ENCODE measurements around the gene LUZP1.

Gene LUZP1

DNA sequence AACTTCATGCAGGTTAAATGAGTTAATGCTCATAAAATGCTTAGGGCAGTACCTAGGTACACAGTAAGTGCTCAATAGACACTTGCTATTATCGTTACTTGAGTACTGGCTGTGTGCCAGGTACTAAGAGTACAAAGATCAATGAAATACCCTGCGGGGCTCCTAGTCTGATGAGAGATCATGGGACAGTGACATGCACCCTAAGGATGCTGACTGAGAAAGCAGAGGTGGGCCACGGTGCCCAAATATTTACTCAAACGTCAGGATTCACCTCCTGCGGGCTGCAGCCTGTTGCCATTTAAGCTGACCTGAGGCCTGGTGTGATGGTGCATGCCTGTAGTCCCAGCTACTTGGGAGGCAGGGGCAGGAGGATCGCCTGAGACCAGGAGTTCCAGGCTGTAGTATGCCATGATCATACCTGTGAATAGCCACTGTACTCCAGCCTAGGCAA, 19.8 kb upstream of the LUZP1 start:
- DNase-seq (ENCODE audit: low read depth): no peak

DNA sequence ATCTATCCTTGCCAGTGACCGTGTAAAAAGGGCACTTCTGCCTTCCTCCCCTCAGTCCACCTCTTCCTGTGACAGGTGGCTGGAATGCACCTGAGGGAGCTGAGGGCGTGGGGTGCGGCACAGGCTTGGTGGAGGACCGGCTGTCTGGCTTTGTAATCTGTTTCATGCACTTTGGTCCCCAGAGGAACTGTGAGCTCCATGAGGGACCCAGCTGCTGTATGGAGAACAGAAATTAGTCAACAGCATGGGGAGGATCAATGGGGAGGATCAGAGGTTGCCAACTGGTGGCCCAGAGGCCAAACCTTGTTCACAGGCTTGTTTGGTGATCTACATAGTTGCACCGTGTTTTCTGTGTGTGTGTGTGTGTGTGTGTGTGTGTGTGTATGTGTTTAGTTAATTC, 19.0 kb upstream of the LUZP1 start:
- no peak for DNase-seq (ENCODE audit: low read depth)

DNA sequence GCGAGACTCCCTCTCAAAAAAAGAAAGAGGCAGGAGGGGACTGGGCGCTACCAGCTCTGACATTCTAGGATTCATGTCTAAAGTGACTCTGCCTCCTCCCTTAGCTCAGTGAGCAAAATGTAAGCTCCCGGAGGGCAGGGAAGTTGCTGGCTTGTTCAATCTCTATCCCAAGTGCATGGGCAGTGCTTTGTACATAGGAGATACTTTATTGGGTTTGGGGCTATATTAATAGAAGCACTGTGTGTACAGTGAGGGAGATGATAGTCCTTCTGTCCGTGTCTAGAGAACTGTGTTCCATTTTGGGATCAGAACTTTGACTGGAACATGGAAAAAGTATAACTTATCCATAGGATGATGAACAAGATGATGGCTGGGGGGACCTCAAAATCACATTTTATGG, 16.7 kb upstream of the LUZP1 start:
- no peak for DNase-seq (ENCODE audit: low read depth)

DNA sequence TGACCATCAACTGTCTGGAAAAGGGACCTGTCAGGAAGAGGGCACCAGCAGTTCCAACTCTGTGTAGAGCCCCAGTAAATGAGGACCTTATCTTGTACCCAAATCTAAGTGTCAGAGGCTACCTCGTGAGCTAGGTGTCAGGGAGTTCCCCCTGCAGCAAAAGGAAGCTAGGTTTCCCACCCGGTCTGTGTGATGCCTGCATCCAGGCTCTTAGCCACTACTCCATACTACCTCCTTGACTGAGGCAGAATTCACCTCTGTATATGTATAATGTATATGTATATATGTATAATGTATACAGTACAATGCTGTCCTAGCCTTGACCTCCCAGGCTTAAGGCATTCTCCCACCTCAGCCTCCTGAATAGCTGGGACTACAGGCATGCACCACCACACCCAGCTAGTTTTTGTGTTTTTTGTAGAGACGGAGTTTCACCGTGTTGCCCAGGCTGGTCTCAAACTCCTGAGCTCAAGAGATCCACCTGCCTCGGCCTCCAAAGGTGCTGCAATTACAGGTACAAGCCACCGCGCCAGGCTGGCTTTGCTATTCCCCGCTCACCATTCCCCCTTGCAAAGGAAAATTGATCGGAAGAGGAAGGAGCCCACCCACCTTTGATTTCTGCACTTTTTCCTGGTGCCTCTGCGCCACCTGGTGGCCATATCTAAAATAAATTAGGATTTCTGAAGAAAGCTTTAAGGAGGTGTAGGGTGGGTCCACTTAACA, 15.7 kb upstream of the LUZP1 start:
- peak; percentile 8 for DNase-seq (ENCODE audit: low read depth)

DNA sequence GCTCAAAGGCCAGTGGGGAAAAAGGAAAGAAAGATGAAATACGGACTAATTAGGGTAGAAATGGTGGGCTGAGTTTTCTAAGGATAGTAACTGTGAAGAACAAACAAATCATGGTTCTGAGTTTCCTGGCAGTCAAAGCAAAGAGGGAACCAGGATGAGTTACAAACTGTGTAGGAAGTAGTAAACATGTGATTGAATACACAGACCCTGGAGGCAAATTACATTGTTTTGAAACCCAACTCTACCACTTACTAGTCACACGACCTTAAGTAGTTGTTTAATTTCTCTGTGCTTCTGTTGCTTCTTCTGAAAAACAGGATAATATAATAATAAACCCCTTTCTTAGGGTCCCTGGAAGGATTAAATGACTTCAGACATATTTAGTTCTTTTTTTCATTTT, 11.2 kb upstream of the LUZP1 start:
- DNase-seq (ENCODE audit: low read depth): no peak

DNA sequence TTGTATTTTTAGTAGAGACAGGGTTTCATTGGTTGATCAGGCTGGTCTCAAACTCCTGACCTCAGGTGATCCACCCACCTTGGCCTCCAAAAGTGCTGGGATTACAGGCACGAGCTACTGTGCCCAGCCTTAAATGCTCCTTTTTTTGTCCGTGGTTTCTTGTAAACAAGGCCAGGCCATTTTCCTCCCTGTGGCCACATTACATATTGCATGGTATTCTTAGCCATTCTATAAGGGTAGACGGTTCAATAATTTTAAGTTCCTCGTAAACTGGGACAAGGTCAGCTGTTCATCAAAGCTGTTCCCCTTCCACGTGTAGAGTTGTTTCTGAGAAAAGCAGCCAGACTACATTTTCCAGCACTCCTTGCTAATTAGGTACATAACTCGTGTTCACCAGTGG, 10.3 kb upstream of the LUZP1 start:
- DNase-seq (ENCODE audit: low read depth): no peak

DNA sequence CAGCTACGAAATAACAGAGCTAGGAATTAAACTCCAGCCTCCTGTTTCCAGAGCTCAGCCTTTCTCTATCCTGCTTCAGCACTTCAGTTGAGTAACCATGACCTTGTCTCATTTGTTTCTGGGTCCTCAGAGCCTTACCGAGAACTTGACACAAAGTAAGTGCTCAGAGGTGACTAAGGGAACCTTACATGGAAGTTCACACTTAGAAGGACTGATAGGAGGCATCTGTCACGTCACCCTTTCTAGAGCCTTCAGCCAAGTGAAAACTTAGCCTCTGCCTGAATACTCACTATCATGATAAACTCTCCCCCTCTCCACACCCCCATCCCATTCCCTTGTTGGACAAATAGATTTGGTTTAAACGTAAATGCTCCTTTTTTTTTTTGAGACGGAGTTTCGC, 9.8 kb upstream of the LUZP1 start:
- DNase-seq (ENCODE audit: low read depth): no peak

DNA sequence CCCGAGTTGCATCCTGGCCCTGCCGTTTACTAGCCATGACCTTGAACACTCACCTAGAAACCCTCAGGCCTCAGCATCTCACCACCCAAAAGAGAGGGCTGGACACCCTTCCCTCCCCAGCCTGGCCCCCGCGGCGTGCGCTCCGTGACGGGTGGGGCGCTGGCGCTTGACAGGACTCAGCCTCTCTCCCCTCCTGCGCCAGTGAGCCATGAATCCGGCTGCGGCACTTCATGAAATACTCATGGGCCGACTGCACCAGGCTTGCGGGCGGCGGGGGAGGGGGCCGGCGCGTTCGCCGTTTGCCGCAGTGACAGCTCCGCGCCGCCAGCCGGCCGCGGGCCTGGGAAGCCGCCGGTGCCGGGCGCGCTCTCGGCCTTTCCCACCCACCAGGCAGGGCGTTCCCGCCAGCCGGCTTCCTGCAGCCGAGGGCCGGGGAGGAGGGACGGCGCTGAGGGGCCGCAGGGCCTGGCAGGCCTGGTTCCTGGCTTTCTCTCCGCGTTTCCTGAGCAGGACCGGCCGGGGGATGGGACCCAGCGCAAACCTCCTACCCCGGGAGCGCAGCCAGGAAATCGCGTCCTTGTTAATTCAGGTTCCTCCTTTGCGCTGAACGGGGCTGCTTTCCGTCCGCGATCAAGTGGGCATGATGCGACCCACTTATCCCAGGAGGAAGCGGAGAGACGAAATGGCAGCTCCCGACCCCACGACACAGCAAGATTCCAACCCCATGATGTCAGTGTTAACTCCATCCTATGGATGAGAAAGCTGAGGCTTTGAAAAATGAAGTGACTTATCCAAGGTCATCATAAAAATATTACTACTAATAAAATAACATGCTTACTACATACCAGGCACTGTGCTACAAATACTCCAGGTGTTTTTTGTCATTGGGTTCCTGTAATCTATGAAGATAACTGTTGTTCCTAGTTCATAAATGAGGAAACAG, 9.1 kb upstream of the LUZP1 start:
- DNase-seq (ENCODE audit: low read depth): peak; percentile 63

DNA sequence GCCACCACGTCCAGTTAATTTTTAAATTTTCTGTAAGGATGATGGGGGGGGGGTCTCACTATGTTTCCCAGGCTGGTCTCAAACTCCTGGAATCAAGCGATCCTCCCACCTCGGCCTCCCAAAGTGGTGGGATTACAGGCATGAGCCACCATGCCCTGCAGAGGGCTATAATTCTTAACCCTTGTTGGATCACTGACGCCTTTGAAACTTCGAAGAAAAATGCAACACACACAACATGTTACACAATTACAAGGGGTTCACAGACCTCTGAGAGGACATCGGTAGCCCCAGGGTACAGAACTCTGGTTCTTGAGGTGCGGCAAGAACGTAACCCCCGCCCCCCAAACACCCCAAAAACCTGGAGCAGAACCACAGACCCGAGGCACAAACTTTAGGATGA, 8.4 kb upstream of the LUZP1 start:
- no peak for DNase-seq (ENCODE audit: low read depth)

DNA sequence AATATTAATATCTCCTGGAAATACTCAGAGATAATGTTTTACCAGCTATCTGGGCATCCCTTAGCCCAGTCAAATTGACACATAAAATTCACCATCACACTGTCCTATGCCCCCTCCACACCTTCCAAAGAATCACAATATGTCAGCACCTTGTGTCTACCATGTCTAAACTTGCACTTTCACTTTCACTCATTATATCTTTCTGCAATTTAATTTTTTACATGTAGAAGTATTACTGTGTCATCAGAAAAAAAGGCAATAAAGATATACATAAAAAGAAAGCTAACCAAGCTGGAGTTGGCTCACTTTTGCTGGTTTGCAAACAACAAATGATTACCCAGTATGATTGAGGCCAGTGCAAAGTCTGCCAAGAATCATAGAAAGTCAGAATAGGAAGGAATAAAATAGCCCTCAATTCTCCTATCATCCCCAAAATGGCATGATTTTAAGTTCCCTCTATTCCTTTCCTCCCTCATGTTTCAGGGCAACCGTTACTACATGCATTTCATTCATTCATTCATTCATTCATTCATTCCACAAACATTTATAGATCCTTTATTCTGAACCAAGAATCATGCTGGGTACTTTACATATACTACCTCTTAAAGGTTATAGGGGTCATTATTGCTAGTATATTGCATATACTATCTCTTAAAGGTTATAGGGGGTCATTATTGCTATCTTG, 5.9 kb upstream of the LUZP1 start:
- DNase-seq (ENCODE audit: low read depth): no peak

DNA sequence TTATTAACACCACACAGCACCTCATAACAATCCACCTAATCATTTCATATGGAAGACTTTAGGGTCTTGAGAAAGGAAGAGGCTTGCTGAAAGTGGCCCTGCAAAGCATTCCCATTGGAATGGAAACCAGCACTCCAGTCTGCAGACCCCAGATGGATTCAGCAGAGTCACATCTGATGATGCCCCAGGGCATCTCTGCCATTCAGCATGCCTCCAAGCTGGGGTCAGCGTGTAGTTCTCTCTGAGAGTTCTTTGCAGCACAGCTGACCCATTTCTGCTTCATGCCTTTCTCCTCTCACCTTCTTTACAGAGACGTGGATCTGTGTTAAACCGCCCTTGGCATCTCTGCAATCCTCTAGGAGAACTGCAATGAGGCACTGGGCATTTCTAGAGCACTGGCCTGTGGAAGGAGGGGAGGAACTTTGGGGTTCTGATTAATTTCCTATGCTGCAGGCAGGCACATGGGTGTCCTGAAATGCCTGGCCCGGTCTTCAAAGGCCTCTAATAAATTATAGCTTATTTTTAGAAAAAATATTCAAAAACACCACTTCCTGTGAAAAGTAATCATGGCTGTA, 2.6 kb upstream of the LUZP1 start:
- no peak for DNase-seq (ENCODE audit: low read depth)

DNA sequence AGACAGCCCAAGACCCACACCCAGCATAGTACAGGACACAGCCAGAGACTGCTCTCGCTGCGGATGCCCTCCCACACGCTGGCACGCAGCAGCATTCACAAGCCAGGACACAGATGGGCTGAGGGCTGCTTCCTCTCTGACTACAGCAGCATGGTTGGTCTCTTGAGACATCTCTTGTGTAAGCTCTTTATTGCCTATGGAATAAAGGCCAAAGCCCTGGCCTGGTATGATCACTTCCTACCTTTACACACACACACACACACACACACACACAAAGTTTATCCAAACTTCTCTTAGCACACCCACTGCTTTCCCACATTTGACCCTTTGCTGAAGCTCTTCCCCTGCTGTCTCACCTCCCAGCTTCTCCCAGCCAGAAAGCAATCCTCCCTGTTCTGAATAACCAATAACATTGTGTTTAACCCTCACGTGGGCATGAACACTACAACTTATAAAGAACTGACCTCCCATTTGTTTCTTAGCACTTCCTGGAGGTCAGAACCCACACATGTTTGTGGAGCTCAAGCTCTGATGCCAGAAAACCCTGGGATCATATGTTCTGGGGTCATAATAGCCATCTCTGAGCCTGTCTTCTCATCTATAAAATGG, 1.2 kb upstream of the LUZP1 start:
- peak; percentile 8 for DNase-seq (ENCODE audit: low read depth)

DNA sequence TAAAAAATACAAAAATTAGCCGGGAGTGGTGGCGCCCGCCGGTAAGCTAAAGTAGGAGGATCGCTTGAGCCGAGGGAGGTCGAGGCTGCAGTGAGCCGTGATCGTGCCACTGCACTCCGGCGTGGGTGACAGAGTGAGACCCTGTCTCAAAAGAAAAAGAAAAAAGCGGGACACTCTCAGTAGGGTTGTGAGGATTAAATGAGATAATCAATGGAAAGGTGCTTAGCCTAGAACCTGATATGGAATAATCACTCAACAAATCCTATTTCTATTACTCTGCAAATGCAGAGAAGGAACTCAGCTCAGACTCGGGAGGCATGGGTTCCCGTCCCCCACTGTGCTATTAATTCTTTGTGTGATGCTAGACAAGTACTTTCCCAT, 529 bp upstream of the LUZP1 start:
- no peak for DNase-seq (ENCODE audit: low read depth)

DNA sequence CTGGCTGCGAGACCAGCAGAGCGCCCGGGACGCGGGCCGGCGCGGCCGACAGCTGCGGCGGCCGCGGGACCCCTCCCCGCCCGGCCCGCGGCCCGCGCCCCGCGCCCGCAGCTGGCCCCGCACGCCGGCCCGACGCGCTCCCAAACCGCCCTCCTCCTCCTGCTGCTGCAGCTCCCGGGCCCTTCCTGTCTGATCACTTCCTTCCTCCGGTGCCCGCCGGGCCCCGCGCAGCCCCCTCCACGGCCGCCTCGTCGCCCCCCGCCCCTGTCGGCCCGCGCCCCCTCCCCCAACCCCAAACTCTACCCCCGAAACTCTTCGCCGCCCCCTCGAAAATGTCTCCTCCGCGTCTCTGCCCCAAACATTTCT, 594 bp downstream of the LUZP1 start:
- DNase-seq (ENCODE audit: low read depth): peak; percentile 18

DNA sequence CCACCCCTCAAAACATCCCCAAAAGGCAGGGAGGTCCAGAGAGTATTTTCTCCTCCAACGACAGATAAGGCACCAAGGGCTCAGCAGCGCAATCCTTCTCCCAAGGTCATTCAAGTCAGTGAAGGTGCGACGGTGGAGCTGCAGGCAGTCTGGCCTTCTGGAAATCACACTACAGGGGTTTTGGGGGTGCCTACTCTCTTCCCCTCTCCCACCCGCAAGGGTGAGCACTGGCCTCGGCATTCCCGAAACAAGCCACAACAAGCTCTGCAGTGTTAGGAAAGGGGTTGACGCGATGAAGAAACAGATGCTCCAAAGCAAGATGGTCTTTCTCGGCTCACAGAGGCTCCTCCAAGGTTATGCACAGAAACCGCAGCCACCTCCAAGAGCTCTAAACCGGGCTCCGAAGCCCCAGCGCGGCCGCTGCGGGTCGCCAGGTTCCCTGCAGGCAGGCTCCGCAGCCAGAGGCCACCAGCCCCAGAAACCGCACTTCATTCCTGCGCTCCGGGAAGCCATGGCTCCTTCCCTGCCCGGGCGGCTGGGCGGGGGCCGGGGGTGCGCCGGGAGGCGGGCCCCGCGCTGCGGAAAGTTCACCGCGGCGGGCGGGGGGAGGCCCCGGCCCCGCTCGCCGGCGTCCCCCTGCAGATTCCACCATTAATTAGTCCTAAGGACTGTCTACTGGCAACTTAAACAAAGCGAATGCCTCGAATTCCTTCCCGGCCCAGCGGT, 1.1 kb downstream of the LUZP1 start:
- peak; percentile 18 for DNase-seq (ENCODE audit: low read depth)

DNA sequence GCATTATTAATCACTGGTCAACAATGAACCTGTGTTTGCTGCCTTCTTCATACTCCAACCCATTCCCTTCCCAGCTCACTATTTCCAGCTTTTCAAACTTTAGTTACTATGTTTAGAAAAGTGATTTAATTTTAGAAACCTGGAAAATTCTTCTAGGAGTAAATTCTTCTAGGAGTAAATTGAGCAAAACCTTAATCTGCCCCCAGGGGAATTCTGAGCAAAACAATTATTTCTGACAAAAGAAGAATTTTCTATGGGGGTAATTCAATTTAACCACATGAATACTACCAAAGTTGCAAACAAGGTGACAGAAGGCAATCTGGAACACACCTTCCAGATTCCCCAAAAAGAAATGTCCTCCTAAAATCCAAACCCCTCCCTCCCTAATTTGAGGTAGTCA, 1.8 kb downstream of the LUZP1 start:
- DNase-seq (ENCODE audit: low read depth): no peak

DNA sequence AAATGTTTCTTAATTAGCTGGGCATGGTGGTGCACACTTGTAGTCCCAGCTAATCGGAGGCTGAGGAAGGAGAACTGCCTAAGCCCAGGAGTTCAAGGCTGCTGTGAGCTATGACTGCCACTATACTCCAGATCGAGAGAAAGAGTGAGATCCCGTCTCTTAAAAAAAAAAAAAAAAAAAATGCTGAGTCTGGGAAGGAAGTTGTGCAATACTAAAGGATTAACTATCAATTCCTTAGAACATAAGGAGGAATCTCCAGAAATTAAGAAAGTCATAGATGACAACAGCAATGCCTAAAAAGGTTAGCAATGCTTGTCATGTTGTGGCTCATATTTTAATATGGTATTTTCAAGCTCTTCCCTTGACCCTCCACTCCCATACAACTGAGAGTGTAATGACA, 5.3 kb downstream of the LUZP1 start:
- no peak for DNase-seq (ENCODE audit: low read depth)

DNA sequence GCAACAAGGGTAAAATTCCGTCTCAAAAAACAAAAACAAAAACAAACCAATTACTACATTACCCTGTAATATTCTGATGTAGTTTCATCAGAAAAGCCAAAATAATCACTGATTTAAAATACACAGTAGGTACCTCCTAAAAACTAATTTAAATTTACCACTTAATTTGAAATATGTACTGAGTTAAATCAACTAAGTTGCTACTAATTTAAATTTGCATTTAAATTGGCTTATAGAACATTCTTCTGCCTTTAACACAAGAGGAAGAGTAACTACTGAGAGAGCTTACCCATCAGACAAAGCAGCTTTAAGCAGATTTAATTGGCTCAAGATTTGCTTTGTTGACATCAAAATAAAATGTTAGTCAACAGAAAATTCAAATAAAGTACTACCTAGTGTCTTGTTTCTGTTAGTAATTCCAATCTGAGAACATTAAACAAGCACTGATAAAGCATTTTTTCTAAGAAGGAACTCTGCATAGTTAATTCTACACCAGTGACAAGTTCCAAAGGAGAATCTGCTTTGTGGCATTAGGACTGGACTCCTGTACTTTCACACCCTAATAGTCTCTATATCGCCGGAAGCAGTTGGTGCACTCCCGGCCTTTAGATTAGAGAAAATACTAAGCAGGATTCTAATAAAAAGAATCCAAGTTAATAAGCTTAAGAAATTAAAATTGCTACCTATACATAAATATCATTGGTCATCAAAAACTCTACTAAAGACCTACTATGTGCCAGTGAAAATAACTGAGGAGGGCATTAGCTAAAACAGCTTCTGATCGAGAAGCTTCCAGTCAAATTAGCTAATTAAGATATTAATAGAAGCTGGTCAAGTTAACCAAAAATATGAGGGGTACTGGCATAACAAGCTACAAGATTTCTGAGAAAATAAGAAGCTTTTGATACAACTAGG, 8.4 kb downstream of the LUZP1 start:
- DNase-seq (ENCODE audit: low read depth): no peak

DNA sequence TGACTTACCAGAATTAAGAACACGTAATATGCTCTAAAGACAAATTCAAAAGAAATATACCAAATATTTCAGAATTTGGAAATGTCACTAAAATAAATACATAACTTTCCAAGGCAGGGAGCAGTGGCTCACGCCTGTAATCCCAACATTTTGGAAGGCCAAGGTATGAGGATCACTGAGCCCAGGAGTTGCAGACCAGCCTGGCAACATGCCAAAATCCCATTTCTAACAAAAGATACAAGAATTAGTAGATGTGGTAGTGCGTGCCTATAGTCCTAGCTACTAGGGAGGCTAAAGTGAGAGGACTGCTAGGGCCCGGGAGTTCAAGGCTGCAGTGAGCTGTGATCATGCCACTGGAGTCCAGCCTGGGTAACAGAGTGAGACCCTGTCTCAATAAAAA, 11.7 kb downstream of the LUZP1 start:
- no peak for DNase-seq (ENCODE audit: low read depth)

DNA sequence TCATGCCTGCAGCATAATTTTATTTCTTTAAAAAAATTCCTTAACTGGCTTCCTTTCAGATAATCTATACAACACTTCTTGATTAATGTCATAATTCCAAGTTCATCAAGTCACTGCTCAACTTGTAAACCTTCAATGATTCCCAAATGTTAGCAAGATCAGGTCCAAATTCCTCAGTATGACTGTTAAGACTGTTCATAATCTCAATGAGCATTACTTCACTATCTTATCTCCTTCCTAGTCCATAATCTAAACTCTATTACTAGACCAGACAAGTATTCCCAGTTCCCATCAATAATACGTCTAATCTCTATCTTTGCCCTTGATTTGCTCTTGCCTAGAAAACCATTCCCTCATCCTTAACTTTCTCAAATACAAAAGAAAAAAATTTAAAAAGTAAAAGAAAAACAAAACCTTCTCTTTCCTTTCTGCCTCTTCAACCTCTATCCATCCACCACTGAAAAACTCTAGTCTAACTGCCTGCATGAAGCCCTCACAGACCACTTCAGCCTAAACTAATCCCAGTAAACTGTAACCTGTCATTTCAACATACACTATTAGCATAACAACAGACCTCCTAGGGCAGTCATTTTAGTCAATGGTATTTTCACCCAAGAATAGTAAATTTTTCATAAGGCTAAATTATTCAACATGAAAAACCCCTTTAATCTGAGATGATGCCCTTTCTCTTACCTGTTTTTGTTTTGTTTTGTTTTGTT, 15.5 kb downstream of the LUZP1 start:
- no peak for DNase-seq (ENCODE audit: low read depth)

Measured in activated T-cell treated with anti-CD3 and anti-CD28 coated beads for 48 hours (primary cell).